HFFc6 (cell line): ENCODE data around the gene MPRIP. TPM values are rescaled to one million over a fixed set of nuclear protein-coding genes. Genes with fewer than 3 reads are reported as not detected.

Experiments used
- DNase-seq: peaks from one replicate; pipeline ENCODE4 v3.0.0-alpha.2; 2018
- H3K27ac Mint-ChIP-seq: 2 replicates; pipeline ENCODE4 v1.8.0; 2020; ENCODE audit warnings: mild to moderate bottlenecking, mixed read lengths
- H3K27me3 Mint-ChIP-seq: 2 replicates; pipeline ENCODE4 v1.8.0; 2021; ENCODE audit warnings: mild to moderate bottlenecking, moderate library complexity, mixed read lengths; ENCODE audit not compliant: insufficient read depth
- H3K36me3 Mint-ChIP-seq: 2 replicates; pipeline ENCODE4 v1.8.0; 2021; ENCODE audit warnings: low read depth, mixed read lengths
- H3K4me1 Mint-ChIP-seq: 2 replicates; pipeline ENCODE4 v1.8.0; 2020; ENCODE audit warnings: low read depth, mixed read lengths
- H3K4me3 Mint-ChIP-seq: 2 replicates; pipeline ENCODE4 v1.8.0; 2020; ENCODE audit warnings: mild to moderate bottlenecking, moderate library complexity, mixed read lengths
- H3K9me3 Mint-ChIP-seq: 2 replicates; pipeline ENCODE4 v1.8.0; 2020; ENCODE audit warnings: mild to moderate bottlenecking, mixed read lengths
- CTCF ChIP-seq: fragments of 200-600 bp; sonication (generic); IDR thresholded peaks from 2 replicates; pipeline ENCODE4 v1.5.0; 2021; ENCODE audit warnings: antibody characterized with exemption, mild to moderate bottlenecking
- total RNA-seq, 6 experiments: library from RNA; stranded (reverse); fragmentation: NEBNext Ultra II Directional; extraction: Animal tissue kit (Norgen Biotek cat#: 25700); gene quantifications; 2 replicates in 1 of 6; 3 replicates in 5 of 6; pipeline ENCODE4 v1.2.3, GENCODE V29; 2021

Gene MPRIP
- total RNA-seq, 6 experiments from 2014 or later = 350 to 409 (median 372) TPM

DNA sequence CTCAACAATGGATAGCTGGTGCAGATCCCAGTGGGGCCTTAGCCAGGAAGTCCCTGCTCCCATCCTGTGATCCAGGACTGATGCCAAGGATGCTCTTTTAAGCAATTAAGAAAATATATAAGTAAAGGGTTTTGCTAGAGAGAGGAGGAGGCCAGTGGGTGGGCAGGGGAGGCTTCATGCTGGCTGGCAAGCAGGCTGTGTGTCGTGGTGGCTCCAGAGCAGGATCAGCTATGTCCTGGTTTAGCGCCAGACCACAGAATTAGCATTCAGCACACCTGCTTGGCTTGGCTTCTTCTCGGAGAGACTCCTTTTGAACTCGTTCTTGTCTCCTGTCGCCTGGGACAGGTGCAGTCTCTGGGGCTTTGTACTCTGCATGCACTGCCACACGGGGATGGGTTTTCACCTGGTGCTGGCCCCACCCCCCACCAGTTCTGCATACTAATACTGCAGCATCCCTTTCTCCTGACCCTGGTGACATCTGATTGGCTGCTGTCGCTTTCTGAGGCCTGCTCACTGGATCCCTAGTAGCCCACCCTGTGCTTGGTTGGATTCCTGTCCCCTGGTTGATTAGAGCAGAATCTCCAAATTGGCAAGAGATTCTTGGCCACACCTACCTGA lies 97.8 kb downstream of the MPRIP start:
- DNase-seq = no peak
- H3K4me1 Mint-ChIP-seq = peaks cover 28% of the 10 kb centered on the region
- peak overlapping the region; percentile 88 for H3K27ac Mint-ChIP-seq
- peaks cover 14% of the 10 kb centered on the region for H3K36me3 Mint-ChIP-seq
- no peak overlapping the region; the same call in 1 of the 2 replicates for H3K4me3 Mint-ChIP-seq
- H3K9me3 Mint-ChIP-seq = no peaks in the 10 kb centered on the region
- peaks cover 5% of the 10 kb centered on the region for H3K27me3 Mint-ChIP-seq
- no peak for TF ChIP-seq CTCF

- Mint-ChIP-seq H3K27ac (peak overlapping the region; percentile 88), H3K27me3 (peaks cover 5% of the 10 kb centered on the region), H3K4me1 (peaks cover 28% of the 10 kb centered on the region), H3K36me3 (peaks cover 14% of the 10 kb centered on the region), H3K4me3 (no peak overlapping the region; the same call in 1 of the 2 replicates), H3K9me3 (no peaks in the 10 kb centered on the region)
- DNase-seq = peak; percentile 86
- peak; percentile 55 for TF ChIP-seq CTCF
Measured at GRCh38 chr17:17140590-17140980, 98.3 kb downstream of the MPRIP start.

- Mint-ChIP-seq H3K4me1 (peaks cover 28% of the 10 kb centered on the region), H3K9me3 (no peaks in the 10 kb centered on the region), H3K27me3 (peaks cover 5% of the 10 kb centered on the region), H3K27ac (peak overlapping the region; percentile 49; the same call in 1 of the 2 replicates), H3K36me3 (peaks cover 14% of the 10 kb centered on the region), H3K4me3 (no peak overlapping the region)
- DNase-seq = no peak
- TF ChIP-seq CTCF = no peak
Measured at GRCh38 chr17:17141279-17141678, 99.0 kb downstream of the MPRIP start.

DNA sequence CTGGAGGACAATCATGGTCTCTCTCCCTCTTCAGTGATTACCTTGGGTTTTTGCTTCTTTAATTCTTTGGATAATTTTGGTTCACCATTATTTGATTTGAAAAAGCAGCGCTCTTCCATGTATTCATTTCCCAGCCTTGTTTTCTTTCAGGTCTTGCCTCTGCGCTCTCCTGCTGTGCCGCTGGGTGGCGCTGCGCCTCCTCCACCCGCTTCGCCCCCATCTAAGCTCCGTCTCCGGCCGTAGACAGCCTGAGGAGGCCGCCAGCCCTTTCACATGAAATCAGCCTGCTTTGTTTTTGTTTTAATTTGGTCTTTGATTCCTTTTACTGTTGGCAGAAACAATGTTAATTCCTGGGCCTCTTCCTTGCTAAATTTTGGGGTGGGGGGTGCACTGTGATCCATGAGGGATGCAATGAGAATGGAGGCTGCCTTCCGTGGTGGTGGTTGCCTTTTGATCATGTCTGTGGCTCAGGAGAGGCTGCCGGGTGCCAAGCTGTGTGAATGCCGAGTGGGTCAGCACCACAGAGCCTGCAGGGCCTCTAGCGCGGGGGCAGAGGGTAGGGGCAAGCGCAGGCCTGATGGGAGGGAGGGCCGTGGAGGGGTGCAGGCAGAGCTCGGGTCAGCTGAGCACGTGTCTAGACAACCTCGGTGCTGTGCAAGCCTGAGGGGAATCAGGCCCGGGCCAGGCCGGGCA lies 99.7 kb downstream of the MPRIP start:
- peak overlapping the region; percentile 34; the same call in 1 of the 2 replicates for H3K4me3 Mint-ChIP-seq

DNA sequence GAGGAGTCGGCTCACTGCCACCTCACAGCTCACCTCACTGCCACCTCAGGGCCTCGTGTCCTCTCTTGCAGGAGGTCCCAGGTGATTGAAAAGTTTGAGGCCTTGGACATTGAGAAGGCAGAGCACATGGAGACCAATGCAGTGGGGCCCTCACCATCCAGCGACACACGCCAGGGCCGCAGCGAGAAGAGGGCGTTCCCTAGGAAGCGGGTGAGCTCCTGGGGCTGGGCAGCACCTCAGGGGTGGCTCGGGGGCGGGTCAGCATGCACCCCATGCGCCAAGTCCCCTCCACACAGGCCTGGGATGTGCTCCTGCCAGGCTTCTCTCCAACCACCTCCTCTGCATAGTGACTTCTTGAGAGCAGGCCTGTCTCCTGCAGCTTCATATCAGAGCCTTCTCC lies 100.3 kb downstream of the MPRIP start:
- Mint-ChIP-seq H3K36me3 (peaks cover 24% of the 10 kb centered on the region), H3K27ac (no peak overlapping the region), H3K4me3 (no peak overlapping the region), H3K27me3 (peaks cover 4% of the 10 kb centered on the region), H3K4me1 (peaks cover 37% of the 10 kb centered on the region), H3K9me3 (no peaks in the 10 kb centered on the region)
- DNase-seq = no peak
- no peak for TF ChIP-seq CTCF

More for the DNA sequence above, 99.7 kb downstream of the MPRIP start:
- TF ChIP-seq CTCF = peak; percentile 94
- peaks cover 4% of the 10 kb centered on the region for H3K27me3 Mint-ChIP-seq
- peaks cover 33% of the 10 kb centered on the region for H3K4me1 Mint-ChIP-seq
- no peaks in the 10 kb centered on the region for H3K9me3 Mint-ChIP-seq
- DNase-seq = peak; percentile 25
- peak overlapping the region; percentile 49 for H3K27ac Mint-ChIP-seq
- peaks cover 21% of the 10 kb centered on the region for H3K36me3 Mint-ChIP-seq
